Breast epithelium (tissue), 4 donors: ENCODE measurements around the gene CDH13. TPM values are rescaled to one million over a fixed set of nuclear protein-coding genes. Genes with fewer than 3 reads are reported as not detected.

Experiments
- DNase-seq, 2 donors: peaks; one replicate each; pipeline ENCODE4 v3.0.0-alpha.2; 2019; ENCODE audit warnings: low spot score in 2 of 2
- H3K27ac ChIP-seq, 2 donors: fragments of 200-600 bp; sonication (generic) in 1 of 2; one replicate each; pipeline ENCODE4 v1.5.1; 2016 to 2019; ENCODE audit warnings: mild to moderate bottlenecking in 1 of 2
- H3K27me3 ChIP-seq, 2 donors: fragments of 200-600 bp; sonication (generic) in 1 of 2; one replicate each; pipeline versions ENCODE4 v1.5.1 to v1.6.0; 2017 to 2019; ENCODE audit warnings: control low read depth in 1 of 2, mild to moderate bottlenecking in 1 of 2
- H3K36me3 ChIP-seq: fragments of 200-600 bp; one replicate; pipeline ENCODE4 v1.5.1; 2019
- H3K4me1 ChIP-seq, 2 donors: fragments of 200-600 bp; sonication (generic); one replicate each; pipeline ENCODE4 v1.5.1; 2016 to 2019; ENCODE audit warnings: control low read depth in 1 of 2
- H3K4me3 ChIP-seq, 3 donors: fragments of 200-600 bp; sonication (generic); 1 replicate in 2 of 3; 2 replicates in 1 of 3; pipeline ENCODE4 v1.5.1; 2016 to 2019; ENCODE audit warnings: mild to moderate bottlenecking in 3 of 3, moderate library complexity in 2 of 3
- H3K9me3 ChIP-seq, 2 donors: fragments of 200-600 bp; sonication (generic) in 1 of 2; one replicate each; pipeline ENCODE4 v1.5.1; 2016 to 2019; ENCODE audit warnings: control low read depth in 1 of 2
- CTCF ChIP-seq, 3 donors: fragments of 450-650 bp; IDR thresholded peaks; one replicate each; pipeline ENCODE4 v1.5.1; 2016 to 2017; ENCODE audit warnings: antibody characterized with exemption in 3 of 3, mild to moderate bottlenecking in 3 of 3, moderate library complexity in 3 of 3
- POLR2A ChIP-seq: fragments of 450-650 bp; IDR thresholded peaks from one replicate; pipeline ENCODE4 v1.6.1; 2016; ENCODE audit warnings: antibody characterized with exemption, mild to moderate bottlenecking, moderate library complexity
- POLR2AphosphoS5 ChIP-seq, 3 donors: sonication (generic); formaldehyde crosslinking; IDR thresholded peaks; one replicate each; pipeline ENCODE4 v1.6.1; 2017; ENCODE audit warnings: antibody characterized with exemption in 3 of 3
- intact Hi-C: fragments of 100-400 bp; cut with DNase I; formaldehyde crosslinking; loops from one replicate; pipeline ENCODE4 v1.15.1; 2023; ENCODE audit warnings: low total_unique reads
- total RNA-seq, 3 donors: library from RNA; depleted of rRNA; stranded (reverse); fragments of >200 nt; gene quantifications; one replicate each; pipeline ENCODE4 v1.1.0, GENCODE V29; 2016

CDH13 gene
- total RNA-seq, 3 donors from 2014 or later: 6.0 to 13.1 (median 11.5) TPM

GRCh38 chr16:82820855-82821254, 194.1 kb downstream of the CDH13 start:
- Histone ChIP-seq H3K4me1 (no peaks in the 10 kb centered on the region), H3K4me3 (no peak overlapping the region), H3K27ac (no peak overlapping the region), H3K9me3 (no peaks in the 10 kb centered on the region), H3K27me3 (peaks cover 0 to 4% of the 10 kb centered on the region in 2 donors), H3K36me3 (no peaks in the 10 kb centered on the region)
- TF ChIP-seq POLR2AphosphoS5 (IDR thresholded peaks at IDR 0.05): no peak
- DNase-seq: no peak
- intact Hi-C loops: no loop called here

- Histone ChIP-seq H3K27me3 (peaks cover 0 to 2% of the 10 kb centered on the region in 2 donors), H3K9me3 (no peaks in the 10 kb centered on the region), H3K36me3 (no peaks in the 10 kb centered on the region), H3K27ac (no peak overlapping the region), H3K4me3 (no peak overlapping the region), H3K4me1 (no peaks in the 10 kb centered on the region)
- DNase-seq: no peak
- intact Hi-C loops: no loop called here
- TF ChIP-seq CTCF (IDR thresholded peaks at IDR 0.05) (no peak), POLR2AphosphoS5 (IDR thresholded peaks at IDR 0.05) (no peak), POLR2A (no peak)
Observed at GRCh38 chr16:82824408-82824807, 197.6 kb downstream of the CDH13 start.

- DNase-seq: no peak
- H3K27ac ChIP-seq: no peak overlapping the region
- TF ChIP-seq POLR2AphosphoS5 (IDR thresholded peaks at IDR 0.05) (no peak), POLR2A (no peak), CTCF (IDR thresholded peaks at IDR 0.05) (no peak)
- no peaks in the 10 kb centered on the region for H3K4me1 ChIP-seq
- H3K27me3 ChIP-seq: no peaks in the 10 kb centered on the region
- no peak overlapping the region for H3K4me3 ChIP-seq
- no peaks in the 10 kb centered on the region for H3K36me3 ChIP-seq
- no peaks in the 10 kb centered on the region for H3K9me3 ChIP-seq
- intact Hi-C loops: no loop called here
Observed at GRCh38 chr16:82829301-82829700, 202.5 kb downstream of the CDH13 start.

GRCh38 chr16:82830944-82831343, 204.2 kb downstream of the CDH13 start:
- H3K4me3 ChIP-seq: no peak overlapping the region
- no peaks in the 10 kb centered on the region for H3K9me3 ChIP-seq
- H3K27me3 ChIP-seq: no peaks in the 10 kb centered on the region
- intact Hi-C loops: no loop called here
- no peak for DNase-seq
- H3K36me3 ChIP-seq: no peaks in the 10 kb centered on the region
- no peak for TF ChIP-seq POLR2A
- TF ChIP-seq CTCF (IDR thresholded peaks at IDR 0.05): no peak
- no peak for TF ChIP-seq POLR2AphosphoS5 (IDR thresholded peaks at IDR 0.05)
- H3K4me1 ChIP-seq: no peaks in the 10 kb centered on the region
- H3K27ac ChIP-seq: no peak overlapping the region

GRCh38 chr16:82832821-82833220, 206.1 kb downstream of the CDH13 start:
- TF ChIP-seq CTCF (IDR thresholded peaks at IDR 0.05) (no peak), POLR2A (no peak), POLR2AphosphoS5 (IDR thresholded peaks at IDR 0.05) (no peak)
- no peak for DNase-seq
- no peak overlapping the region for H3K4me3 ChIP-seq
- H3K4me1 ChIP-seq: no peaks in the 10 kb centered on the region
- intact Hi-C loops: no loop called here
- no peaks in the 10 kb centered on the region for H3K27me3 ChIP-seq
- no peaks in the 10 kb centered on the region for H3K9me3 ChIP-seq
- H3K27ac ChIP-seq: no peak overlapping the region
- H3K36me3 ChIP-seq: no peaks in the 10 kb centered on the region
